ENCODE data around the gene LINGO1. TPM values are rescaled to one million over a fixed set of nuclear protein-coding genes. Genes with fewer than 3 reads are reported as not detected.

LINGO1 gene
- total RNA-seq = 8.5 TPM

GRCh38 chr15:77632534-77633133 is at the start of gene LINGO1:
LINGO1 (minus strand) TSS chr15:77632912; CDS start chr15:77632315, 597 bp downstream.

Other genes starting within 250 kb of the LINGO1 start
- 69.8 TPM for gene PEAK1, start 212.8 kb downstream of the LINGO1 start, total RNA-seq
- gene HMG20A, start 212.0 kb downstream of the LINGO1 start, total RNA-seq = 44.6 TPM